Kidney glomerular epithelial cell (primary cell): Measurements from ENCODE around the gene FOXP1.

Experiments
- DNase-seq: peaks from one replicate; lab custom pipeline; 2025; lab: John Stamatoyannopoulos, UW

FOXP1 gene

DNA sequence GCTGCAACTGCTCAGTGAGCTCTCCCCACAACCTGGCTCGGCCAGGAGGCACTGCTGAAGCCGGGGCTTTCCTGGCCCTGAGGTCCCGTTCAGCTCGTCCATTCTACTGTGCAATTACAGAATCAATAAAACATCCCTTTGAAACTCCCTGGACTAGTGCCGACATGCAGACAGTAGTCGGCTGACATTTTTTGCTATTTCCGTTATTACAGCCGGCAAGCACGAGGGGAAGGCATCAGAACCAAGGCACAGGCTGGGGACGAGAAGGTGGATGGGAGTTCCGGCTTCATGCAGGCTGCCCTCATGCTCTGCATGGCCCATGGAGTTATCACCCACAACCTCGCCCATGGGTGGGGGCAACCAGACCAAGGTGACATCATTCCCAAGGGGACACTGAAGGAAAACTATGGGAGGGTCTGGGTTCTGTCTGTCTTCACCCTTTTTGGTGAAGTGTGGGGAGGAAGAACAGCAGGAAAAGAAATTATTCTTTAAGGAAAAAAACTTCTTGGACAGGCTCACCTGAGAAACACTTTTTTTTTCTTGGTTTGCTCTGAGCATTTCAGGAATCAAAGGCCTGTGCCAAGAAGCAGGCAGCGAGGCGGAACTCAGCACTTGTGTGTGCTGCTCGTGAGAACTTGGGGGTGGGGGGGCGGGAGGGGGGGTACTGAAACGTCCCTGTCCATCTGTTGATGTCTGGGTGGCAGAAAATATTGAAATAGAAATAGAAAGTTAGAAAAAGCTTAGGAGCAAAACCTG, 154.5 kb downstream of the FOXP1 start:
- peak; percentile 67 for DNase-seq

DNA sequence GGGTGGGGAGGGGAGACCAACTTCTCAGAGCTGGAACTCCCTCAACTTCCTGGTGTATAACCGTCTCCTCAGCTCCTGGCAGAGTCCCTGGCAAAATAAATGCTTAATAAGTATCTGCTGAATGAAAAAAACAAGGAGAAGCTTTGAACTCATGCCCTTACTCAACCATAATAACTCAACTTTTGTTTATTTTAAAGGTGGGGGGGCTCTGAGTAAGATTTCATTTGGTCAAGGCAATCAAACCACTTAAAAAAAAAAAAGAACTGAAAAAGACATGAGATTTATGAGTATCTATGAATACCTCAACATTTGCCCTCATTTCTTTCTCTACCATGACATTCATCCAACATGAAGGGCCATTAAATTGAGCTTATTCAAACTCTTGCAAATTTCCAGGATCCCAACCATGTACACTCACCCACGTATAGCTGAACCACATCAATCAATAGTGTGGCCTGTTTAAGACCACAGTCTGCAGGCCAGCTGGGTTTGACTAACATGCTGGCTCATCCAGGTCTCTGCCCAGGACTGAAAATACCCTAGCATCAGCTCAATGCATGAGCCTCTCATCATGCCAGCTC, 157.9 kb downstream of the FOXP1 start:
- DNase-seq, result peak; percentile 85

DNA sequence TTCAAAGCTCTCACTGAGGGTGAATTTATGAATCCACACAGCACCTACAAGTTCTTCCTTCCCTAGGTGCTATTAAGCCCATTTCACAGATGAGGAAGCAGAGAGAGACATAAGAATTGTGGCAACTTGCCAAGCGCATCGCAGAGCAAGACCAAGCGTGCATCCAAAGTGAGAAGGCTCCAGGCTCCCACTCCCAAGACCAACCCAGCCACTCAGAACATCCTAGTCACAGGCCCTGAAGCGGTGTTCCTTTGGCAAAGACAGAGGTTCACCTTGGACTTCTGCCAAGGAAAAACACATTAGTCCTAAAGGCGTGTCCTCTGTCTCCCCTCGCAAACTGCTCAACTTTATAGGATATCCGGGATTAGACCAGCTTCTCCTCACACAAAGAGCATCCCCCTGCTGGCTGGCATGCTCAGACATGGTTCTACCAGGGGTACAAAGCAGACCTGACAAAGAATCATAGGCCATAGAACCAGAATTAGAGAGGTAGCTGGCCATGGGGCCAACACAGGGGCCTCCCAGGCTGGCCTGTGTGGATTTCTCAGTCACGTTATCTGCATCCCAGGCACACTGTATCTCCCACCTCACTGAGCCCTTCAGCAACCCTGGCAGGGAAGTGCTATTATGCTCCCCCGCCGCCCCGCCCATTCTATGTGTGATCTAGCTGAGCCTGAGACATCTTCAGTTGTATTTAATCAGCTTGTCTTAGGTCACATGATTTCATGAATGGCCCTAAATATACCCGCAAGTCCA, 160.2 kb downstream of the FOXP1 start:
- DNase-seq, result no peak

DNA sequence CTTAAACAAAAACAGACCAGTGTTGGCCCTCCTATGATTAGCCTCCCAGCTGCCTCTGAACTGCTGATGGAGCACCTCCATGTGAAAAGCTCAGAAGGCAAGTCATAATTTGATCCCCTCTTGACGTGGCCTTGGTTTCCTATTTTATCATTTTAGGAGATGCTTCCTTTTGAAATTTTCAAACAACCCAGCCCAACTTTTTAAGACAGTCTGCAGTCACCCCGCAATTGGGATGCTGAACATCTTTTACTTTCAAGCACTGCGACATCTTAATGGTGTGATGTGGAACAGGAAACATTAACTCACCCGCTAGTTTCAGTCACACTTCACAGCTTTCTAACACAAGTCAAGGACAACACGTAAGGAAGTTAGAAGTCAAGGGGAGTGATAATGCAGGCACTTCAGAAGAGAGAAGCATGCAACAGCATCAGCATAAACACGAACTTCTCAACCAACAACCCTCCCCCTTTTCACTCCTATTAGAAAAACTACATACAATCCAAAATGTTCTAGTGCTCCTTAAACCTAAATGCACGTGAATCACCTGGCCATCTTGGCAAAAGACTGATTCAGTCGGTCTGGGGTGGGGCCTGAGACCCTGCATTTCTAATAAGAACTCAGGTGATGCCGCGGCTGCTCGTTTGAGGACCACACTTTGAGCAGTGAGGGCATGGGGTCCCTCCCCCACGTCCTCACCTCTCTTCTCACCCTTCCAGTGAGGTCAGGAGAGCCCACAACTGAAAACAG, 161.5 kb downstream of the FOXP1 start:
- no peak for DNase-seq

DNA sequence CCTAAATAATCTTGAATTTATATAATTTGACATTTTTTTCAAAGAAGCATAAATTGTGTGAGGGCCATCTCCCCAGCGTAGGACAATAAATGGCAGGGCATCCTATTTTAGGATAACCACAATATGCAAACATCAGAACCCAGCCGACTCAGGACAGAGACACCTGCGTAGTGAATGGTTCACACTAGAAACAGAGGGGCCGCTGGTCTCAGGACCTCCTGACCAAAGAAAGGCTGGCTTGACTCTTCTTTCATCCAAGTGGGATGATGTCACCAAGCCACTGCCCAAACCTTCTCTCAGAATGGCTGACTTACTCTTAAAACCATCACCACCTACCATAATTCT, 162.1 kb downstream of the FOXP1 start:
- DNase-seq, result no peak

DNA sequence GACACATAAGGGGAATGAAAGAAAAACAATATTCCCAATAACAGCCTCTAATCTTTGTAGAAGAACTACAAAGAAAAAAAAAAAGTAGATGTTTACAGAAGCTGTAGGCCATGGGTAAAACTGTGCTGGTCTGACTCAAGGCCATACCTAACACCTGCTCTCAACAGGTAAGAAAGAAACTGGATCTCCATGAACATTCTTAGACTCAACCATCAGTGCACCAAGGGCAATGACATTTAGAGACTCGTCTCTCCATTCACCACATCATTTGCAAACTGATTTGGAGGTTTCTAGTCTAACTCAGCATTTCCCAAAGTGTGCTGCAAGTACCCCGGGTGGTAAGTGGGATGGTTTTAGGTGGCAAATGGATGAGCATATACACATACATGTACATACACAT, 164.2 kb downstream of the FOXP1 start:
- DNase-seq, result no peak

DNA sequence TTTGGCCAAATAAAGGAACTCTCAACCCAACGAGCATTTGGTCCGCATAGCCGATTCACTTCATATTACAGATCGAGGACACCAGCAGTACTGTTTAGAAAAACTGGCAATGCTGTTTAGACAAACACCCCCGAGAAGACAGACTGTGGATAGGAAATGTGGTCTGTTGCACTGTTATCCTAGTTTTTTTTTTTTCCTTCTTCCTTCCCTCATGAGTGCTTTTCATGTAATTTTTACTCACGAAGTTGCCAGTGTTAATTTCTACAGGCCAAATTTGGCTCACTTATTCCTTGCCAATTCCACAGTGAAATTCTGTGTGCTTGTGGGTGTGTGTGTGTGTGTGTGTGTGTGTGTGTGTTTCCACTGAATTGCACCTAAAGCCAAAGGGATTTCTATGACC, 165.7 kb downstream of the FOXP1 start:
- no peak for DNase-seq

DNA sequence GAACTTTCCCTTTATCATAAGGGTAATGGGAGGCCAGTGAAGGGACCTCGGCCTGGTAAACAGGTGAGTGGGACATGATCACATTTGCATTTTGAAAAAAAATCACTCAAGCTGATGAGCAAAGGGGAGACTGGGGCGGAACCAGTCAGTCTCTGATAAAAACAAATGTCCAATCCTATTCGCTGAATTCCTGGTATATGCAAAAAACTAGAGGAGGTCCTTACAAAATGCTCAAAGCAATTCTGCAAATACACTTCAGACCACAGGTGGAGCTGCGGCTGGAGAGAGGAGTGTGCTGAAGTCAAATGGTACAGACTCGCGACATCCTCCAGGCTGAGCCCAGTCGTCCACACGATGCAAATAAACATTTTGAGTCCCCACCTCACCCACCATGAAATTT, 166.7 kb downstream of the FOXP1 start:
- no peak for DNase-seq

DNA sequence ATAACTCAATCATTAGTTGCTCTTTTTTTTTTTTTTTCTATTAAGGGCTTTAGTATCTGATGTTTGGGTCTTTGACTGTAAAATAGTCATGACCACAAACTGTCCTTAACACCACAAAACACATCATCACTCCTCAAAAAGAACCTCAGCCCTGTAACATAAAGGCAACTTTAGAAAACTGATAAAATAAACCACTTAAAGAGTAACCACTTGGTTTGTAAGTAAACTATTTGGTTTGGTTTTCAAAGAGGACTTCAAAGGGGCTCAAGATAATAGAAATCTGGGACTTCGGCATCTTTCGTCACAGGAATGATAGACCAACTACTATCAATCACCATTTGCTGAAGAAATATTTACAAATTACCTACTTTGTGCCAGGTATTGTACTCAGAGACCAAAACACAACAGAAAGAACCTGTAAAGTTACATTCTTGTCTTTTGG, 167.8 kb downstream of the FOXP1 start:
- DNase-seq, result no peak

DNA sequence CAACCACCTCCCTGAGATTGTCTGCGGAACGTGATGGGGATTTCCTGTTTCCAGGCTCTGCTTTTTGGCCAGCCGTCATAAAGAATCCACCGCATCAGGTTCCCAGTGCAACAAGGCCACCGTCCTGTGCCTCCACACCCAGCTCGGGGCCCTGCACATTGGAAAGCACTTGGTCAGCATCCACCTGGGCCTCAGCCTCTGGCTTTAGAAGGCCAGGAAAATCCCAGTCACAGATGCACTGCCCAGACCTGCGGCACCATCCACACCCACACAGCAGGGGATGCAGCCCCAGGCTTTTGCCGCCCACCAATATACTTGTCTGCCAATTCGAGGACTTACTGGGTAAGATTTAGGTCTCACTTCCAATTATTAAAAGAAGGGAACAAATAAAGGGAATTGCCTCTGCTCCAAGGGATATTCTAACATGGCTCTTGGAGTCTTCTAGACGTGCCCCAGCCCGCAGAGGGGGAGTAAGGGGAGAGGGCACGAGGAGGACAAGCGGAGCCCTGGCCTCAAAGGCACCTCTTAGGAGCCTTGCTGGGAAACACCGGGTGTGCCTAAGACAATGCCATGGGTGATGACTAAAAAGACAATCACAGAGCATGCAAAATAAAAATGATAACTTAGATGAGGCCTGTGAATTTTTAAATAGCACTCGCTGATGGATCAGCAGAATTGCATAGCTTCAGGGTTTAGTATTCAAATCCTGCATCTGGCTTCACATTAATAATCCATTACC, 169.2 kb downstream of the FOXP1 start:
- DNase-seq, result no peak

DNA sequence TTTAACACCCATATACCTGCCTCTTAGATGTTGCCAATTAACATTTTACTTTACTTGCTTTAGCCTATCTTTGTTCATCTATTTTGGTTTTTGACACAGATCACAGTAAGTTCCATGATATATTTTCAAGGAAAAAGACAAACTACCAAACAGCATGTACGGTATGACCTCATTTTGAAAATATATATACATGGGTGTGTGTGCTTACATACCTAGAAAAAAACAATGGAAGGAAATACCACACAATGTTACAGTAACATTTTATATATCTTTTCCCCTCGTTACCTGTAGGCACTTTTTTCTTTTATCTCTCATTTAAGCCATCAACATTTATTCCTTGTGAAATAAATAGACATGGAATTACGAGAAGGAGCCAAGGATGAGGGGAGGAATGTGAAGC, 170.0 kb downstream of the FOXP1 start:
- DNase-seq, result no peak

DNA sequence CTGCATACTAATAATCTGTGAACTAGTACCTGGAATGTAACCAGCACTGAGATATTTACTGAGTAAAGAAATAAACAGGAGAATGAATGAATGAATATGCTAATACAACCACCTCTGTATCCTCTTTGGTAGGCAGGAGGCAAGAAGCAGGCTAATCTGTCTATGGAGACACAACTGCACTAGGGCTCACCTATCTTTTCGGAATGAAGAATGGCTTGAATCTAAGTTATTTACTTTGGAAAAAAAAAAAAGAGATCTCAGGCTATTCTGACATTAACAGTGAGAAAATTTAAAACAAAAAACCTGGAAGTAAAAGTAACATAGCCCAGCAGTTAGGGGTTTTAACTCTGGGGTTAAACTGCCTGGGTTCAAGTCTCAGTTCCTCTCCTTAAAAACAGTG, 174.2 kb downstream of the FOXP1 start:
- no peak for DNase-seq

DNA sequence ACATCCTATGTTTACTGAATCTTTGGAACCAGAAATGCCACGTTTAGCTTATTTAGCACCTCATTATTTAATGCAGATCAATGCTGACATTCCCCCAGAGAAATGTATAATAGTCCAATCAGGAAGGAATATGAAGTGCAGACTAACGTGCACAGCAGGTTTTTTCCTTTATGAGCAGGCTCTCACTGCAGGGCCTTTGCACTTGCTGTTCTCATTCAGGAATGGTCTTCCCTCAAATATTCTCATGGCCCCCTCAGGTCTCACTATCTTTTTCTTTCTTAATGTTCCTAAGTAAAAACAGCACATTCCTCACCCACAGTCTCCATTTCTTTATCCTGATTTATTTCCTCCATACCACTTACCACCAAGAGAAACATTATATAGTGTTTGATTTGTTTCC, 174.6 kb downstream of the FOXP1 start:
- DNase-seq, result no peak

DNA sequence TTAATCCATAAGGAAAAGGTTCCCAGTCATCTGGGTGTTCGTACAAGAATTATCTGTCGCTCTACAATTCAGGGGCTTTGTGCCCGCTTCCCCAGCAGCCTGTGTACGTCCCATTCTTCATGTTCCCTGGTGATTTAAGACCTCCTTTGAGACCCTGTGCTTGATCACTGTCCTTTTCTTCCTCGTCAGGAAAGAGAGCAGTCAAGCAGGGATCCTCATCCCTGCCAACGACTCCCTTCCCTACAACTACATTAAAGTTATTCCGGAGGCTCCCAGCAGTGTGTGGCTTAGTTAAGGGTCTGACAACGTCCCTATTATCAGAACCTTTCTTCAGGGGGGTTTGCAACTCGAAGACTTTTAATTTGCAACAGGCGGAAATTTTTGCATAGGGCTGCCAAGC, 175.7 kb downstream of the FOXP1 start:
- no peak for DNase-seq

DNA sequence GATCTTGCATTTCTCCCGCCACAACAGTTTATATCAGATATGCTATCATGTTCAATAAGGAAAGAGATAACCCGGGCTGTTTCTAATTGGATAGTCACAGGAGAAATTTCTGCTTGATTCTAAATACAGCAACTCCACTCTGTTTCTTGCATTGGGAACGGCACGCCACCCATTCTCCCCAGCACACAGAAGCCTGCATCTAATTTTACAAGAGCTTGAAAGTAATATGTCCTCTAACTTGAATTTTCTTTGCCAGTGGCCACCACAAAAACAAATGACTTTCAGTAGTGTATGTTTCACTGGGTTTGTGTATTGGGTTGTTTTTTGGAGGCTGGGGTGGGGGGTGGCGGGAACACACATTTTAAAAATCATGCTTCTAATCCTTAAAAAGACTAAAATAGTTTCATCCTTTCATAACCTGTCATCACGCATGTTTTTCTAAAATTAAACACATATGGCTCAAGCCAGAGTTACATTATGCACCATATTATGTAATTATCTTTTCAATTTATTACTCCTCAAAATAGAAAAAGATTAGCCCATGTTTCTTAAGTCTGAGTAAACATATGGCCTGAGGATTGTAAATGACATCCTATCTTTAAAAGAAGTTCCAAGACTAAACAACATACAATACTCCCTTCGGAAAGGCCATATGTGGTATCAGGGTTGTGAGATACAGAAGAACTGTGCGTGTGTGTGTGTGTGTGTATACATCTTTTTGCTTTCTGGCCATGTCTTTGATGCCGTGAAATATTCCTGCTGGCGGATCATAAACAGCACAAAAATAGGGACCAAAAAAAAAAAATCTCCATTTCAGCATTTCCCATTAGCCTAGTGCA, 176.3 kb downstream of the FOXP1 start:
- no peak for DNase-seq

DNA sequence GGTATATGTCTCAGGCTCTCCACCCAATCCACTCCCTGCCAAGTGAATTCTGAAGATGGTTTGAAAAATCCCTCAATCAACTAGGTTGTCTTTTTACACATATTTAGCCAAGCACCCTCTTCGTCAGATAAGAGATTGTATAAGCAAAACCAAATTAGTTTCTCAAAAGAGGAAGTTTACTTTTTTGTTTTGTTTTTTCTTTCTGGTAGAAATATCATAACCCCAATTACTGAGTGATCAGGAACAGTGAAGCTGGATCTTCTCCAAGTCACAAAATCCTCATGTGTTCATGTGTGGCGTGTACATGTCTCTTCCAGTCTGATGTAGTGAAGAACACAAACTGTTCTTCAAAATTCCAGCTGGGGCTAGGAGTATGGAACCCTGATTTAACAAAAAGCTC, 180.6 kb downstream of the FOXP1 start:
- DNase-seq, result no peak

DNA sequence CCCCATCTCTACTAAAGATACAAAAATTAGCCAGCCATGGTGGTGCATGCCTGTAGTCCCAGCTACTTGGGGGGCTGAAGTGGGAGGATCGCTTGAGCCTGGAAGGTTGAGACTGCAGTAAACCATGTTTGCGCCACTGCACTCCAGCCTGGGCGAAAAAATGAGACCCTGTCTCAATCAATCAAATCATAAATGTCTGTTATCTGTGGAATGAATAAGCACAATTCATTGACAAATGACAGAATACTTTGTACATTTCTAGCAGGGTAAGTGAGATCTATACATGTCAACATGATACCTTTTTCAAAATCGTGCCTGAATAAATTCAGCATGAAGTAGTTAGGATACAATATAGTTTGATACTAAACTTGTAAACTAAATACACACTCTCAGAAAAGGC, 181.2 kb downstream of the FOXP1 start:
- DNase-seq, result no peak

DNA sequence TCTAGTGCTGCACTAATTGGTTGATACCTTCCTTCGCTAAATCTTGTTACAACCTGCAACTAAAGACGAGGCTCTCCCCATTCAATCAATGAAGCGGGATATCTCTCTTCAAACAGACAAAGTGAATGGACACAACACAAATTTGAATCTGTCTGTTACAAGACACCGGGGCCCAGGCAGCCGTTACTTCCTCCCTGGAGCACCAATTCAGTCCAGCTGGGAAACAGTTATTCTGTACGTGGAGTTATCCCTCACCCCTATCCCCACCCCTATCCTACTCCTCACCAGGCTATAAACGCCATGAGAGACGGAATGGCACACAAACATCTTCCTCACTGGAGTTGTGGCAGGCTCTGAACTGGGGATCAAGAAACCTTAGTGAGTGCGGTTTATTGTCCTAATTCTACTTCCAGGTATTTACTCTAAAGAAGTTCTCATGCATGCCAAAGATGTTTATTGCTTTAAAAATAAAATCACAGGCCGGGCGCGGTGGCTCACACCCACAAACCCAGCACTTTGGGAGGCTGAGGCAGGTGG, 181.8 kb downstream of the FOXP1 start:
- DNase-seq, result no peak

DNA sequence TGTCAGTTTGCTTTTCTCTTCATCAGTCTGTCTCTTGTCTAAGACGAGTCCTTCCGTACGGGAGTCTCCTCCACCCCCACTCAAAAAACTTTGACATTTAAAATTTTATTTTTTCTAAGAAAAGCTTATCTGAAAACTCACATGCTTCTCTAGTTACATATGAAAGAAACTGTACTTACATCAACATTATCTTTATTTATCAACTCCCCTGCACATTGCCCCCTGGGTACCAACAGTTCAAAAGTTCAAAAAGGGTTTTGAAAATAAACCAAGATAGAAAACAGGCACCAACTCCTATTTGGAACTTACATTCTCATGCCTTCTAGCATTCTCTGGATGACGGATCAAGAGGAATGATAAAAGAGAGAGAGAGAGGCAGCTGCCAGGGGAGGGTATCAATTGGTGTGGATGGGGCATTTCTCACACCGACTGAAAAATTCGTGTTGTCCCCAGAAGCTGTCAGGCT, 182.5 kb downstream of the FOXP1 start:
- peak; percentile 45 for DNase-seq

DNA sequence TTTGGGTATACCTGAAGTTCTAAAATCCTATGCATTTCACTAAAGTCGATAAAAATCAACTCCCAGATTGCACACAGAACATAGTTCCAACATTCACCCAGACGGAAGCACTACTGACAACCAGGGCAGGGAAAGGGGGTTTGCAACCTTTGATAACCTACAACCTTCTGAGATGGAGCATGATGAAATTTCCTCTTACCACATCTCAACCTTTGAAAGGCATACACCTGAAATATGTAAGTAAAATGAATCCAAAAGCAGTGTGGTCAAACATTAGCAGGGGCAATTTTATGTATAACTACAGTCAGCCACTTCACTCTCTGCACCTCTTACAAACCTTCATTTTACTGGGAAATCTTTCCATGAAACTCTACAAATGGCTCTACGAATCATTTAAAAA, 184.1 kb downstream of the FOXP1 start:
- no peak for DNase-seq
